ENCODE results near the gene CPS1. TPM values are rescaled to one million over a fixed set of nuclear protein-coding genes. Genes with fewer than 3 reads are reported as not detected.

CPS1 gene
- total RNA-seq, 1 donor from 2014 or later: 3.8 TPM

DNA sequence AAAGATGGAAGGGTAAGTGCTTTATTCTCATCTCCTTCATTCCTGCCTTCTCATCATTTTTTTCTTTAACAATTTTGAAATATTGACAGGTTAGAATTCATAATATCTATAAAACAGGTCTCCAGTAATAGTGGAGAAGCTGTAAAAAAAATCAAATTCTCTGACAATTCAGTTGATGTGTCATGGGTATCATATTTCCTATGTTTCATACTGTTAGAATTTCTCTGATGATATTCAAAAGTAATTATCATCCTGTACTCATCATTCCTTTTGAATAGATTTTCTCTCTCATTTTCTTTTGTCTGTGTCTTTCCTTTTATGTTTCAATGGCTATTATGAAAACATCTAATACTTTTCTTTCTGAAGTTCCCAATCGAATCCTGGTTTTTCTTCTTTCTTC lies 97.7 kb downstream of the CPS1 start:
- Histone ChIP-seq H3K36me3 (ENCODE audit: control insufficient read depth, insufficient read depth, low read length) (no peaks in the 10 kb centered on the region), H3K4me3 (ENCODE audit: low read depth, low read length) (no peak overlapping the region), H3K27me3 (ENCODE audit: control insufficient read depth, insufficient read depth, low read length) (no peaks in the 10 kb centered on the region)
- TF ChIP-seq, protein P1, sequence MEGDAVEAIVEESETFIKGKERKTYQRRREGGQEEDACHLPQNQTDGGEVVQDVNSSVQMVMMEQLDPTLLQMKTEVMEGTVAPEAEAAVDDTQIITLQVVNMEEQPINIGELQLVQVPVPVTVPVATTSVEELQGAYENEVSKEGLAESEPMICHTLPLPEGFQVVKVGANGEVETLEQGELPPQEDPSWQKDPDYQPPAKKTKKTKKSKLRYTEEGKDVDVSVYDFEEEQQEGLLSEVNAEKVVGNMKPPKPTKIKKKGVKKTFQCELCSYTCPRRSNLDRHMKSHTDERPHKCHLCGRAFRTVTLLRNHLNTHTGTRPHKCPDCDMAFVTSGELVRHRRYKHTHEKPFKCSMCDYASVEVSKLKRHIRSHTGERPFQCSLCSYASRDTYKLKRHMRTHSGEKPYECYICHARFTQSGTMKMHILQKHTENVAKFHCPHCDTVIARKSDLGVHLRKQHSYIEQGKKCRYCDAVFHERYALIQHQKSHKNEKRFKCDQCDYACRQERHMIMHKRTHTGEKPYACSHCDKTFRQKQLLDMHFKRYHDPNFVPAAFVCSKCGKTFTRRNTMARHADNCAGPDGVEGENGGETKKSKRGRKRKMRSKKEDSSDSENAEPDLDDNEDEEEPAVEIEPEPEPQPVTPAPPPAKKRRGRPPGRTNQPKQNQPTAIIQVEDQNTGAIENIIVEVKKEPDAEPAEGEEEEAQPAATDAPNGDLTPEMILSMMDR (IDR thresholded peaks at IDR 0.05; ENCODE audit: insufficient read depth, low read length, poor library complexity, severe bottlenecking): no peak
- no peak for DNase-seq (ENCODE audit: low read depth)

DNA sequence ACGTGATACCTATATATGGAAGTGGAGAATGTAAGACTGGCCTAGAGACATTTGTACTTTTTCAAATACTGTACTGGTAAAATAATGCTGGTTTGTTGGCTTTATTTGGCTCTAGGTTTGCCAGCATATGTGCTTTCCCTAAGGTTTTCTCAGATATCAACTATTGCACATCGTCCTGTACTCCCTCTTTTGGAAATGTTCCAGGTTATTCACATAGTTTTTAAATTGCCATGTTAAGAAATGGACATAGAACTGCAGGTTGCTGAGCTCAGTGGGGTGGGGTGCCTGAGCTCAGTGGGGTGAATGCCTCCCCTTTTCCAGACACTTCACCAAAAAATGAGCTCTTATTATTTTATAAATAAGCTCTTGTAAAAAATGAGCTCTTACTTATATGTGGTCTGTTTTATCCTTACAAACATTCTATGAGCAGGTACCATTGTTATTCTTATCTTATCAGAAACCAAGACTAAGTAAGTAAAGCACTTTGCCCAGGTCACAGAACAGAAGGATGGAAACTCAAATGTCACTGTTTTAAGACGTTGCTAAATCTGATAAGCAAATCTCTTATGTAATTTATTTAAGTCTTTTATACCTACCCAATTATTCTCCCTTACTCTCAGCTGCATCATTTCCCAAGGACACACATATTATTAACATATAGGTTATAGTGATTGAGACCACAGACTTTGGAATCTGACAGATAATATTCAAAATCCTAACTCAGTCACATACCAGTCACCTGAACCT lies 99.0 kb downstream of the CPS1 start:
- H3K4me3 ChIP-seq (ENCODE audit: low read depth, low read length): no peak overlapping the region
- no peaks in the 10 kb centered on the region for H3K36me3 ChIP-seq (ENCODE audit: control insufficient read depth, insufficient read depth, low read length)
- TF ChIP-seq, protein P1 (IDR thresholded peaks at IDR 0.05; ENCODE audit: insufficient read depth, low read length, poor library complexity, severe bottlenecking): no peak
- no peaks in the 10 kb centered on the region for H3K27me3 ChIP-seq (ENCODE audit: control insufficient read depth, insufficient read depth, low read length)
- no peak for DNase-seq (ENCODE audit: low read depth)

DNA sequence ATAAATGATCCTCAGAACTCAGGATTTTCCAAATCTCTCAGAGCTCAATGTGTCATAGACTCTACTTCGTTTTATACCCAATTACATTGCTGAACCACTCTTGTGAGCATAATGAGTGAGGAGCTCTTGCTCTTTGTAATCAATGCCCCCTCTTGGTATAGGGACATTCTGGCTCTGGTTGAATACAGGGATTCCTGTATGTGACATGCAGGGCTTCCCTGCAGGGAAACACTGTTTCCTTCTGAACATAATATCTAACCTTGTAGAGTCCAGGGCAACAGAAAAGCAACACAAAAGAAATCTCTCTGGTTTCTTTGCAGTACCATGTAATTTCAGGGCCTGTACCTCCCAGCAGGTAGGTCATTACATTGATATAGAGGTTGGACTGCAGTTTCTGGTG lies 101.5 kb downstream of the CPS1 start:
- TF ChIP-seq, protein P1 (IDR thresholded peaks at IDR 0.05; ENCODE audit: insufficient read depth, low read length, poor library complexity, severe bottlenecking): no peak
- H3K4me3 ChIP-seq (ENCODE audit: low read depth, low read length): no peak overlapping the region
- H3K36me3 ChIP-seq (ENCODE audit: control insufficient read depth, insufficient read depth, low read length): no peaks in the 10 kb centered on the region
- no peak for DNase-seq (ENCODE audit: low read depth)
- no peaks in the 10 kb centered on the region for H3K27me3 ChIP-seq (ENCODE audit: control insufficient read depth, insufficient read depth, low read length)

DNA sequence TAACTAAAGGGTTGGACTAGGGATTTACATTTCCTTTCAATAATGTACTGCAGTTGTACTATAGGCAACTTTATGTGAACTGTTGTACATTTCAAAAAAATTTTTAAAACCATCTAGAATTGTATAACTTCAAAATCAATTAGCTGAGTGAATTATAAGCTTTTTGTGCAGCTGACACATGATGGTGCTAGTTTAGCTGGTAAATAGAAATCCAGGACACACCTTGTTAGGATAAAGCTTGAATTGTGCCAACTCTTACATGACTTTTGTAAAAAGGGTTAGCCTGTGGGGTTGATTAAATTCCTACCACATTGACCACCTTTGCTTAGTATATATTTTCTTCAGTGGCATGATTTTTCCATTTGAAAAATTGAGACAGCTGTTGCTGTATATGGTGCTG lies 104.4 kb downstream of the CPS1 start:
- no peak overlapping the region for H3K4me3 ChIP-seq (ENCODE audit: low read depth, low read length)
- DNase-seq (ENCODE audit: low read depth): no peak
- H3K27me3 ChIP-seq (ENCODE audit: control insufficient read depth, insufficient read depth, low read length): no peaks in the 10 kb centered on the region
- no peaks in the 10 kb centered on the region for H3K36me3 ChIP-seq (ENCODE audit: control insufficient read depth, insufficient read depth, low read length)
- TF ChIP-seq, protein P1 (IDR thresholded peaks at IDR 0.05; ENCODE audit: insufficient read depth, low read length, poor library complexity, severe bottlenecking): no peak

DNA sequence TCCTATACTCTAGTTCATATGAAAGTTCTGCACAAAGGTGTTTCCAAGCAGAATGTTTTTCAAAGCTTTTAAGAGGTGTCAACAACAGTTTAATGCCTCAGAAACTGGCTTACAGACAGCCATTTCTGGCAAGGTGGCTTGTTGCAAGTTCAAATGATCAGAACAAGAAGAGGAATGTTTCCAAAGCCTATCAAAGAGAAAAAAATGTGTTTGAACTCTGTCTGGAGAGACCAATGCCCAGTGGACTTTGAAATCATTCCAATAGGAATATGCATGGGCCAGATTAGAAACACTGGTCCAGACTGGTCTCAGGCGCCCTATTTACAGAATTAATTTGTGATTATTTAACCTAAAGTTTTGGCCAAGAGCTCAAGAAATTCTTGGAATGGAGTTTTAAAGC lies 106.2 kb downstream of the CPS1 start:
- Histone ChIP-seq H3K4me3 (ENCODE audit: low read depth, low read length) (no peak overlapping the region), H3K36me3 (ENCODE audit: control insufficient read depth, insufficient read depth, low read length) (no peaks in the 10 kb centered on the region), H3K27me3 (ENCODE audit: control insufficient read depth, insufficient read depth, low read length) (no peaks in the 10 kb centered on the region)
- no peak for DNase-seq (ENCODE audit: low read depth)
- TF ChIP-seq, protein P1 (IDR thresholded peaks at IDR 0.05; ENCODE audit: insufficient read depth, low read length, poor library complexity, severe bottlenecking): no peak

DNA sequence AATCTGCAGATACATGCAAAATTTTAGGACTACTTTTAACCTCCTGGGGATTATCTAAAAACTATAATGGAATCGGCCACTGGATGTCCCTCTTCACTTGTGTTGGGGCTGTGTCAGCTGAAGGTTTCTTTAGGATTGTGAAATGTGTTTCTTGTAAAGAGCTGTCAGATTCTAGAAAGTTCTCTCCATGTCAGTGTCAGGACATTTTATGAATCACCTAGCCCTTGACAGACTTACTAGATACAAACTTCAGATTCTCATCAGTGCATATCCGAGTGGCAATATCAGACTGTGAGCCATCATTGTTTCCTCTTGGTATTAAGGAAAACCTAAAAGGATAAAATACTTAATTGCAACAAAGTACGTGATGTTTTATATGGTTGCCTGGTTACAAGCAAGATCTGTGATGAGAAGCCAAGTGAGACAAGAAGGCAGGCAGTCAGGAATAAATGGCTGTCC lies 107.3 kb downstream of the CPS1 start:
- Histone ChIP-seq H3K36me3 (ENCODE audit: control insufficient read depth, insufficient read depth, low read length) (no peaks in the 10 kb centered on the region), H3K4me3 (ENCODE audit: low read depth, low read length) (no peak overlapping the region), H3K27me3 (ENCODE audit: control insufficient read depth, insufficient read depth, low read length) (no peaks in the 10 kb centered on the region)
- TF ChIP-seq, protein P1 (IDR thresholded peaks at IDR 0.05; ENCODE audit: insufficient read depth, low read length, poor library complexity, severe bottlenecking): no peak
- no peak for DNase-seq (ENCODE audit: low read depth)
